Daoy (cell line): ENCODE results near the gene OTUD6A. TPM values are rescaled to one million over a fixed set of nuclear protein-coding genes. Genes with fewer than 3 reads are reported as not detected.
"Not testable (repeated sequence)": the region's sequence is repeated elsewhere in the genome, so short reads cannot be mapped to it uniquely, and the experiment has no call there.

Experiments
- DNase-seq: peaks from one replicate; pipeline ENCODE4 v3.0.0-alpha.2; 2015; ENCODE audit warnings: low read depth
- total RNA-seq: library from RNA; depleted of rRNA; stranded (reverse); fragments of >200 nt; shearing (Covaris generic); gene quantifications from 2 replicates; pipeline ENCODE4 v1.2.3, GENCODE V29; 2014

OTUD6A gene
- total RNA-seq, 1 experiment from 2014 or later: not detected

DNA sequence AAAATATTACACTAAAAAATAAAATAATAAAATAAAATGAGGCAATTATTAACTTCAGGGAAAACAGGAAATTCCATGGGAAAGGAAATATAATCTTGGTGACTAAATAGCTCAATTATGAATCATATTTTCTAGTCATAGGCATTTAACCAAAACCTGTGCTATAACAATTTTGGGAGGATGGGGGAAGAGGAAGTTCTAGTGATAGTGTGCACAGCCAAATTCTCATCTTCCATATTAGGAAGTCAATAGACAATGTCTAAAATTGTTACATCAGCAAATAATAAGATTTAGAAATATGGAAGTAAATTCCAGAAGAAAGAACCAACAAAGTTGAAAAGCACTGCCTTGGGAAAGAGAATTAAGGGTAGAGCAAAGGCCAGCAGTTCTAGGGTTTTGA is 15.3 kb upstream of the OTUD6A start:
- no peak for DNase-seq

DNA sequence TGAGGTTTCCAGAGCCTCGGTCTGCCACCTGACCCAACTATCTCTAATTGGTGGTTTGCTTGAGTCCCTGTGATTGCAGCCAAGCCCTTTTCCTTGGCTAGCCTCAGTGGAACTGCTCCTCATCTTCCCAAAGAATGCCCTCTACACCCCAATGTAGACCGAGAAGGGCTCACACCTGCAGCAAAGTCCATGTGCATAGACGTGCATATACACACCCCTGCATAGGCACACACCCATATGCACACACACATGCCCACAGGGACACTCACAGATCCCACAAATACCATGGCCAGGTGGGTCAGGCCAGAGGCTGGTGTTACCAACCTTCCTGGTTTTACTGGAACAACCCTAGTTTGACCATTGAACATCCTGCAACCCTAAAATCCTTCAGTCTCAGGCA is 12.9 kb upstream of the OTUD6A start:
- DNase-seq: no peak

DNA sequence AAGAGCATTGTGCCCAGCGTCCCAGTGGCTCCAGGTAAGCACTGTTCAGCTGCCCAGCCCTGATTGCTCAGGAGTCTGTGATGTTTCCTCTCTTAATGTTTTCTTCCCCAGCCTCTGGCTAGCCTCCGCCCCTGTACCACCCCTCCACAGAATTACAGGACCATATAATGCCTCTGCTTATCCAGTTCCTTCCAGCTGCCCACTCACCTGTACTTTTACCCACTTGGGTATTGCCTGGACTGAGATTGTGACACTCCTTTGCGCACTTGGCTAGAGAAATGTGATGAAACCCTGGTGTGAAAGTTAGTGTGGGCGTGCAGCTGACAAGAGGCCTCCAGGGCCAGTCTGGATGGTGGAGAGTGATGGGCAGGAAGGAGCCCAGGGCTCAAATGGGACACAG is 12.3 kb upstream of the OTUD6A start, which contains the start of gene AWAT2:
Gene AWAT2, minus strand, starts transcription at position 14 of the 400 bp plus-strand sequence. Its CDS starts 6 bp downstream, at position 8.
- no peak for DNase-seq

DNA sequence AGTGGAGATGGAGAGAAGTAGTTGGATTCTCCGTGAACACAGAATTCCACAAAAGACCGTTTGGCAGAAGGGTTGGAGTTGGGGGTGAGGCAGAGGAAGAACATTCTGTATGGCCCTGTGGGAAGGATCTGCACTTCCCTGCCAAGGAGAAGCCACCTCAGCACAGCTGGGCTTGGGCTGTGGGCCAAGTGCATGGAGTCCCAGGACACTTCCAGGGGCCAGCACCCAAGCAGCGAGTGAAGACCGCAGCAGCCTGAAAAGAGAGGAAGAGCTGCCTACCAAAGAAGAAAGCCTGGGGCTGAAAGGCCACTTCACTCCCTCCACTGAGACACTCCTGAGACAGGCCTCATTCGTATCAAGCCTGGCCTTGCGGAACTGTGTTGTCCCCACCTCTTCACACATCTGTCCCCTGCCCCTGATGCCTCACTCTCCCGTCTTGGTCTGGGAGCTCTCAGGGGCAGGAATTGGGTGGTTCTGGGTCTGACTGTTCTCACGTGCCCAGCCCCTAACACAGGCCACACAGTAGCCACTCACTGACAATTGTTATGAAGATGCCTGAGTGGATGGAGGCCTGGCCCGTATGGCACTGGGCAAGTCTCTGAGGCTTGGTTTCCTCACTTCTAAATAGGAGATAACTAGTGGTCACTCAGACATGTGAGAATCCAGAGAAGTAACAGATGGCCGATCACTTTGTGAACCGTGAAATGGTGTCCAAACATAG is 9.2 kb upstream of the OTUD6A start:
- DNase-seq: no peak

DNA sequence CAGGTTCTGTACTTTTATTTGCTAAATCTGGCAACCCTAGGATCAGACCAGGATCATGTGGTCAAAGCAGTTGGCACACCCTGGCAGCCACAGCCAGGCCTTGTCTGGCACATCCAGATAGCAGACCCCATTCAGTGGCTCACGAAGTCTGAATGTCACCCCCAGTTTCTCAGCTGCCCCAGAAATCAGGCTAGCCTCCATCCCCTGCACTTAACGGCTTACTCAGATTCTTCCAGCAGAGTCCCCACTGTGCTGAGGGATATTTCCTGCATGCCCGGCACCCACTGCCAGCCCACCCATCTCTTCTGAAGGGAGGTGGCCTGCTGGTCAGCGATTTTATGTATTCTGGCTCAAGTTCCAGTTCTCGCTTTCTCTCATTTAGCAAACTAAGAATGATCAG is 7.9 kb upstream of the OTUD6A start:
- DNase-seq: no peak

DNA sequence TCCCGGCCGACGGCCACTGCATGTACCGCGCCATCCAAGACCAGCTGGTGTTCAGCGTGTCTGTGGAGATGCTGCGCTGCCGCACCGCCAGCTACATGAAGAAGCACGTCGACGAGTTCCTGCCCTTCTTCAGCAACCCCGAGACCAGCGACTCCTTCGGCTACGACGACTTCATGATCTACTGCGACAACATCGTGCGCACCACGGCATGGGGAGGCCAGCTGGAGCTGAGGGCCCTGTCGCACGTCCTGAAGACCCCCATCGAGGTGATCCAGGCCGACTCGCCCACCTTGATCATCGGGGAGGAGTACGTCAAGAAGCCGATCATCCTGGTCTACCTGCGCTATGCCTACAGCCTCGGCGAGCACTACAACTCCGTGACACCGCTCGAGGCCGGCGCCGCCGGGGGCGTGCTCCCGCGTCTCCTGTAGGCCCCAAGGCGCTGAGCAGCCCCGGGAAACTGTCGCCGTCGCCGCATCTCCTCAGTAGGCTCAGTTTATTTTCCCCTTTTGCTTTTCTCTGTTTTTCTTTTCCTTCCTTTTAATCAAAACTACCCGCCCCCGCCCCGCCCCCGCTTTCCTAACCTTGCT is 799 bp downstream of the OTUD6A start:
- DNase-seq: no peak

DNA sequence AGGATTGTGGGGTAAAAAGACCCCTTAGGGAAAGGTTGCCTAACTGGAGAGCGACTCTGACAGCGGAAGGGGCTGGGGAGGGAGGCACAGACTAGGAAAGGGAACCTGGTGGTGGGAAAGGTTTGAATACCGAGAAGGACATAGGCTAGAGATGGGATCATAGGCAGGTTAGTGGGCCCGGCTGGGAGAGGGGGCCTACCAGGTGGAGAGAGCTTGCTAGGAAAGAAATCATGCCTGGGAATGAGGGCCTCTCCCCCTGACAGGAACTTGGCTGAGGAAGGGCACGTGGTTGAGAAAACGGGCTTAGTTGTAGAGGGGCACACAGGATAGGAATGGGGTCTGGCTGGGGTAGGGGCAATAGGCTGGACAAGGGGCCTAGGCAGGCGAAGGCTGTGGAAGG is 4.4 kb downstream of the OTUD6A start:
- DNase-seq: no peak

DNA sequence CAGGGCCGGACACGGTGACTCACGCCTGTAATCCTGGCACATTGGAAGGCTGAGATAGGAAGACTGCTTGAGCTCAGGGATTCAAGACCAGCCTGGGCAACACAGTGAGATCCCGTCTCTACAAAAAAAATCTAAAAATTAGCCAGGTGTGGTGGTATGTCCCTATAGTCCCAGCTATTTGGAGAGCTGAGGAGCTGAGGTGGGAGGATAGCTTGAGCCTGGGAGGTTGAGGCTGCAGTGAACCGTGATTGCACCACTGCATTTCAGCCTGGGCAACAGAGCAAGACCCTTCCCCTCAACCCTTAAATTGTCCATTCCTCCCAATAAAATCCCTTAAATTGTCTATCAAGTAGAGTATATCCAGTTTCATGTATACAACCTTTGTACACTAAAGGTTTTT is 17.0 kb downstream of the OTUD6A start:
- DNase-seq: no peak

DNA sequence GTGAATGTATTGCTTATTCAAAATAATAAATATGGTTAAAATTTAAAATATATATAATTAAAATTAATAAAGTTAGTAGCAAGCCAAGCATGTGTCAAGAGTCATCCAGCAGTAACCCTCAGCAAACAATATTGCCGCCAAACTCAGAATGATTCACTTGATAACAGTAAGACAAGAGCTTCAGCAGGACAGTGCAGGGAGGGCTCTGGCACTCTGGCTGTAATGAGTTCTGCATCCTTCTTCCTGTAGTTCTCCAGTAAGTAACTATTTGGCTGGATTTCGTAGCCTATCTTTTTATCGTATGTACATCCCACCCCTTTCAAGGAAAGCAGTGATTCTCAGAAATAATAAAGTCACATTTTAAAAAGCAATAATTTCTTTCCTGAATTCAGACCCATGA is 17.6 kb downstream of the OTUD6A start:
- no peak for DNase-seq

DNA sequence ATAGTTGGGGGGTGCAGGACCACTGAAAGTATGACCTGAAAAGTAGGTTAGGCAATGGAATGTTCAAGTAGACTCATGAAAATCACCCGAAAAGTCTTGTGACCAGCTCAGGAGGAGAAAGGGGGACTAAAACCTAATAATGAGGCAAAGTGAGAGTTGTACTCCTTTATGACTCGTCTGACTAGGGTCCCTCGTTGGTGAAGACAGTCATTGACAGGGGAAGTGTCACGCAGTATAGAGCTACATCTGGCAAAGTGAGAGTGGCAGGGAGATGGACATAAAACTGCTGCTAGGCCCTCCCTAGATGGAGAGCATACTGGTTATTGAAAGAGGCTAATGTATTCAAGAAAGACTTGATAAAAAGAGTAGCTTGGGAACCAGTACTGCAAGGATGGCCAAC is 20.5 kb downstream of the OTUD6A start:
- no peak for DNase-seq

DNA sequence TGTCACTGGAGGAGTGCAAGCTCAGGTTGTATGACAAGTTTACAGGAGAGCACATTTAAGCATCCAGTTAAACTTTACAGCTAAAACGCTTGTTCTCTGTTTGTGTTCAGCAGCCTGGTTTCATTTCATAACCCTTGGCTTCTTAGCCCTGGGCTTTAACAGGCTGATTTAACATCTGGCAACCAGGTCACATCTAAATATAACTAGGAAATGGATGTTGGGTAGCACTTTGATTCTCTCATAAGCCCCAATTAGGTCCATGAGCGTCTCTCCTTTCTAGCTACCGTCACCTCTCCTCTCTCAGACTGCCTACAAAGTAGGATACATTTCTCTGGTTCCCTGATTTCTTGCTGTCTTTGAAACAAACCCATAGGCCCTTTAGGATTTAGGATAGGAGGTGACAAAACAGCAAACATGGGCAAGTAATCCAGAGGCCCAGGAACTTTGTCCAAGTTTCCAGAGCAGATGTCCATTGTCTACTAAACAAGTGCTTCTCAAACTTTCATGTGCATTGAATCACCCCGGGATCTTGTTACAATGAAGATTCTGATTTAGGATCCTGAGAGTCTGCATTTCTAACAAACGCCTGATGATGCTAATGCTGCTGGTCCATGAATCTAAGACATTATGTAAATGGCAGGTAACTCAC is 22.5 kb downstream of the OTUD6A start:
- DNase-seq: no peak

DNA sequence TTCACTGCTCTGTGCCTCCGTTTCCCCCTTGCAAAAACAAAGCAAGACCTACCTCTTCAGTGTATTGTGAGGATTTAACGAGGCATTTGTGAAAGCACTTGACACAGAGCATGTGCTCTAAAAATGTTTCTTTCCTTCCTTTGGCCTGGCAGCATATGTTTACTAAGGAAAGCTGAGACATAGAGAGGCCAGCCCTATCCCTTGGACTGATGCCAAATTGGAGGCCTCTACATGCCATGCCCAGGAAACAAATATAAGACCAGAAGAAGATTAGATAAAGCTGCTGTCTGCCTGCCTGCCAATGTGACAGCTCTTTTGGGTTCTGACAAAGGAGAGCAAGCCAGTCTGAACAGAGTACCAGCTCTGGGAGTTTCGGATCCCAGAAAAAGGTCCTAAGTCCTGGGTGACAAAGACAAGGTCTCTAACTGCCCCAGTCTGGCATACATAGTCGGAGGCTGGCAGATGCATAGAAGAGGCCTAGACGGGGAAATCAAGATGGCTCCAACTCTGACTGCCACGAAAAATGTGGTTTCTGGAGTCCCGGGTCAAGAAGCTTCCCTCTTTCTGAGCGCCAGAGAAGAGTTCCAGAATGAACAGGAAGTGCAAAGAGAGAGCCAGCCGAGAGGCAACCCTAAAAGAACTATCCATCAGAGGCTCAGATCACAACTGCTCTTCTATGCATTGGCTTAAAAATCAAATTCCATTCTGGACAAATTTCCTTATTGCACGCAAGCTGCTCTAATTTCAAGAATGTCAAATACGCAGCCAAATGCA is 25.8 kb downstream of the OTUD6A start:
- DNase-seq: peak; percentile 15

DNA sequence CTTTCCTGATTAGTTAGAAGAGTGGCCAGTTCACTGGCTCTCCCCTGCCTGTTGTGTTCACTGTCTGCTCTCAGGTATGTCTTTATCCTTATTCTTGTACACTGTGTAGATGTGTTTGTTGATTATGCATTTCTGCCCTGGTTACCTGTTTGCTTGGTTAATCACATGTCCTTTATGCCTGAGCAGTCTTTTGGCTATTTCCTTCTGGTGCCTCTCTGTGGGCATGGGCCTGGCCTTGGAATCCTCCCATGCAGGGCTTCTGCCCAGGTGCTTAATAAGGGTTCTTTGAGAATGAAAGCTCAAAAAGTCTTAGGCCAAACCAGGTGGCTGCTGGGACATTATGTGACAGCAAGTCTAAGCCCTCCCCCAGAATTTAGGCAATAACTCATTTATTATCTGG is 26.5 kb downstream of the OTUD6A start:
- no peak for DNase-seq

DNA sequence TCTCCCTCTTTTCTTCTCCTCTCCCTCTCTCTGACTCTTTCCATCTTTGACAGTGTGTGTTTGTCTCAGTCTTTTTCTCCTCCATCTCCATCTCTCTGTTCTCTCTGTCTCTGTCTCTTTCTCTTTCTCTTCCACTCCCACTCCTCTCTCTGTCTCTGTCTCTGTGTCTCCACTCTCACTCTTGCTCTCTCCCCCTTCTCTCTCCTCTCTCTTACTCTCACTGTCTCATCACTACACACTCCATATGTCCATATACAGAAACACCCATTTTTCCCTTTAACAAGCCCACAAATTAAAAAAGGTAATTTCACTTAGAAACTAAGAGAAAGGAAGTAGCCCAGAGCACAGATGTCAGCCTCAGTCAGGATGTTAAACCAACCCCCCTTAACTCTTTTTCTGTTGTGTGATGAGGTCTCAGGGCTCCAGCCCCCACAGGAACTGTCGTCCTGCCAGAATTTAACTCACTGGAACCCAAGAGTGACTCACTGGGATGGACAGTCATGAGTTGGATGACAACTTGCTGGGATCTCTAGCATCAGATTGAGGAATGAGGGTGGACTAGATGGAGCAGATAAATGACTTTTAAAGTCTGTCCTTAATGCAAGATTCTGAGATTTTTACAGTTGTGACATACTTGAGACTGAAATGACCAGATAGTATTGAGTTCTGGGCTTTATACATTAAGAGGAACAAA is 27.5 kb downstream of the OTUD6A start:
- peak; percentile 11 for DNase-seq

DNA sequence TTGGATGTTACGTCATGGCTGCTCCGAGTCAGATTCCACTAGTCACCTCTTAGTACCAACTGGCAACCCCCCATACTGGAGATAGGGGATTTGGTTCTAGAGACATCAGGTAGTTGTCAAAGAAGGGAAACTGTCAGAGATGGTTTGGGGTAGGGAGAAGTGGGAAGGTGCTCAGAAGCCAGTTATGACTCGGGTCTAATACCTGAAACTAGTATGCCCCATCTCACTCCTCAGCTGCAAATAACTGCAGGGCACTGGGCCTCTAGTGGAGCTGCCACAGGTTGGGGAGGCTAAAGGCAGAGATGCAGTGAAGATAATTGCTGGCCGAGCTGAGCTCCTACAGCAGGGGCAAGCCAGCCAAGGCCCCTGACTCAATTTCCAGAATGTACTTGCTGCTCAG is 30.0 kb downstream of the OTUD6A start:
- DNase-seq: no peak

DNA sequence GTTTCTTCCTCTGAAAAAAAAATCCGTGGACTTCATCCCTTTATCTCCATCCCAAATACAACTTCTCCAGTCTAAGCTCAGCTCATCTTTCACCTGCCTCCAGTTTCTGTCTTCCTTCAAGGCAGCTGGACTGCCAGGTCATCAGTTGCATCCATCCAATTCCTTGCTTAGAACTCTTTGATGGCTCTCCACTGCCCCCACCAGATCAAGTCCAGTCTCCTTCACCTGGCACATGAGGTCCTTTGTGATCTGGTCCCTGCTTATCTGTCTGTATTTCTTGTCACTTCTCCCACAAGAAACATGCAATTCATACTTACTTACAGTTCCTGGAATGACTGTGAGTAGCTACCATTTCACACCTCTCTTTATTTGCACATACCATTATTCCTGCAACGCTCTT is 33.8 kb downstream of the OTUD6A start:
- DNase-seq: peak; percentile 10

DNA sequence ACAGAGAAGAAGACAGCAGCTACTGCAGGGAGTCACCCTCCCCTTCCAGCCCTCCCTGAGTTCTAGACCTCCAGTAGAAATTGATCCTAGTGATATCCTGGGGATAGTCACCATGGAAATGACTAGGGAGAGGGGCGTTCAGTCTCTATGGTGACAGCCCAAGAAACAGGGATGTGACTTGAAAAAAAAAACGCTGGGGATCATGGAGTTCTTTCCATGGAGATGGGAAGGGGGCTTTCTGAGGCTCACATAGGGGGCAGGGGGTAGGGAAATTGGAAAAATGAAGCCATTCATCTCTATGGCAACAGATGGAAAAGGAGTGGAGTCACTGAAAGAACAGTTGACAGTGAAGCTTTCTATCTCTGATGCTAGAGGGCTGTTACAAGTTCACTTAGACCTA is 43.0 kb downstream of the OTUD6A start:
- no peak for DNase-seq

DNA sequence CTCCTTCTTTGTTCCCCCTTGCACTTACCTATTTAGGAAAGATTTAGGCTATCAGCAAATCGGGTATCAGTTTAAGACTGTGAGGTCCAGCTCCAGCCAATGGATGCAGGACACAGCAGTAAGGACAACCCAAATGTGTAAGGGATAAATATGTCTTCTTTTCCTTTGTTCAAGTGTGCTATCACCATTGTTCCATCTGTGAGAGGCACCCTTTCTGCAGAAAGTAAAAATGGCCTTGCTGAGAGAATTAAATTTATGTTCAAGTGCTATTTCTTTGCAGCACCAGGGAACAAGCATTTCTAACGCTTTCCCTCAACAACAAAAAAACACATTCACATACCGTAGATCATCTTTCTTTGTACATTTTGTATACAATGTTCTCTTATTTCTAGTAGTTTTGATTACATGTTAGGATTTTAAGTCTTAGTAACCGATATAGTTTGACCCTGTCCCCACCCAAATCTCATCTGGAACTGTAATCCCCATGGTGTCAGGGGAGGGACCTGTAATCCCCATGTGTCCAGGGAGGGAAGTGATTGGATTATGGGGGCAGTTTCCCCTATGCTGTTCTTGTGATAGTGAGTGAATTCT is 49.3 kb downstream of the OTUD6A start:
- not testable (repeated sequence) for DNase-seq
